Endothelial cell (in vitro differentiated cells): ENCODE results near the gene SLC10A1. TPM values are rescaled to one million over a fixed set of nuclear protein-coding genes. Genes with fewer than 3 reads are reported as not detected.
A peak's percentile ranks its signal among the peaks of the same experiment; 100 is the strongest.

Source experiments
- DNase-seq: peaks from one replicate; pipeline ENCODE4 v3.0.0; 2021; ENCODE audit warnings: low spot score
- H3K27ac Mint-ChIP-seq: one replicate; pipeline ENCODE4 v1.8.0; 2021; ENCODE audit warnings: mixed read lengths, inconsistent platforms; ENCODE audit not compliant: unreplicated experiment
- H3K27me3 Mint-ChIP-seq: one replicate; pipeline ENCODE4 v1.8.0; 2021; ENCODE audit warnings: mild to moderate bottlenecking, moderate library complexity, mixed read lengths, inconsistent platforms; ENCODE audit not compliant: unreplicated experiment
- H3K36me3 Mint-ChIP-seq: one replicate; pipeline ENCODE4 v1.8.0; 2021; ENCODE audit warnings: mild to moderate bottlenecking, low read depth, mixed read lengths, inconsistent platforms; ENCODE audit not compliant: unreplicated experiment
- H3K4me1 Mint-ChIP-seq: one replicate; pipeline ENCODE4 v1.8.0; 2021; ENCODE audit warnings: mild to moderate bottlenecking, mixed read lengths, inconsistent platforms; ENCODE audit not compliant: unreplicated experiment
- H3K4me3 Mint-ChIP-seq: one replicate; pipeline ENCODE4 v1.8.0; 2021; ENCODE audit warnings: mild to moderate bottlenecking, mixed read lengths, inconsistent platforms; ENCODE audit not compliant: unreplicated experiment
- H3K9me3 Mint-ChIP-seq: one replicate; pipeline ENCODE4 v1.8.0; 2021; ENCODE audit warnings: mixed read lengths, inconsistent platforms; ENCODE audit not compliant: unreplicated experiment
- CTCF ChIP-seq: fragments of 200-600 bp; sonication (generic); IDR thresholded peaks from one replicate; pipeline ENCODE4 v1.5.0; 2021; ENCODE audit warnings: antibody characterized with exemption; ENCODE audit not compliant: unreplicated experiment
- total RNA-seq: library from RNA; stranded (reverse); fragmentation: NEBNext Ultra II Directional; extraction: Animal tissue kit (Norgen Biotek cat#: 25700); gene quantifications from one replicate; pipeline ENCODE4 v1.2.1, GENCODE V29; 2021; ENCODE audit not compliant: unreplicated experiment

SLC10A1 gene
- total RNA-seq, 1 donor from 2014 or later = not detected

GRCh38 chr14:69726761-69727511, 70.1 kb downstream of the SLC10A1 start:
- no peak overlapping the region for H3K4me3 Mint-ChIP-seq
- TF ChIP-seq CTCF = peak; percentile 96
- no peaks in the 10 kb centered on the region for H3K9me3 Mint-ChIP-seq
- H3K27me3 Mint-ChIP-seq = peaks cover 1% of the 10 kb centered on the region
- H3K27ac Mint-ChIP-seq = no peak overlapping the region
- H3K4me1 Mint-ChIP-seq = peaks cover 18% of the 10 kb centered on the region
- no peaks in the 10 kb centered on the region for H3K36me3 Mint-ChIP-seq
- peak; percentile 88 for DNase-seq

Other genes with a start within 250 kb of the SLC10A1 start
- gene CCDC177, start 222.4 kb downstream of the SLC10A1 start, total RNA-seq = not detected
- 71.5 TPM for gene SUSD6, start 185.6 kb downstream of the SLC10A1 start, total RNA-seq
- gene SRSF5, start 30.1 kb downstream of the SLC10A1 start, total RNA-seq = 241 TPM
- 0.38 TPM for gene SMOC1, start 82.2 kb upstream of the SLC10A1 start, total RNA-seq